A549 (cell line): Measurements from ENCODE around the gene STEAP1. TPM values are rescaled to one million over a fixed set of nuclear protein-coding genes. Genes with fewer than 3 reads are reported as not detected.

Source experiments
- ATAC-seq, 2 experiments: fragments of 200-7000 bp in 1 of 2; fragments of >200 bp in 1 of 2; cut with Nextera tagmentation in 1 of 2; cut with Tn5 transposase in 1 of 2; 3 replicates each; pipeline versions ENCODE4 v1.8.0 to v1.9.1; 2018 to 2020; ENCODE audit warnings: mild to moderate bottlenecking in 1 of 2, moderate library complexity in 1 of 2
- CTCF ChIA-PET: fragments of 300-600 bp; sonication (Branson Sonifier 250); formaldehyde crosslinking; extraction: SDS; loops from one replicate; lab custom pipeline; 2021; ENCODE audit warnings: antibody characterized with exemption, inconsistent platforms; lab: Yijun Ruan, JAX
- POLR2A ChIA-PET: fragments of 350-600 bp; formaldehyde crosslinking; extraction: SDS; loops from one replicate; lab custom pipeline; 2021; ENCODE audit warnings: antibody characterized with exemption, inconsistent platforms; lab: Yijun Ruan, JAX
- DNase-seq, 2 experiments: peaks; one replicate each; pipeline versions ENCODE4 v3.0.0 to v3.0.0-alpha.2; 2011 to 2016; ENCODE audit warnings: low read depth in 1 of 2, low spot score in 1 of 2
- FAIRE-seq: peaks from 2 replicates; lab custom pipeline; 2011; peaks lifted over from hg19 to GRCh38; lab: Jason Lieb, UNC
- H3K27ac ChIP-seq, 2 experiments: fragments of >200 bp; sonication (Bioruptor Twin); formaldehyde crosslinking; 3 replicates each; pipeline ENCODE4 v1.5.1; 2016 to 2017
- H3K4me1 ChIP-seq: fragments of >200 bp; sonication (Bioruptor Twin); formaldehyde crosslinking; 3 replicates; pipeline ENCODE4 v1.6.1; 2016
- H3K4me2 ChIP-seq: fragments of >200 bp; sonication (Bioruptor Twin); formaldehyde crosslinking; 3 replicates; pipeline ENCODE4 v1.6.1; 2016
- H3K4me3 ChIP-seq: fragments of >200 bp; sonication (Bioruptor Twin); formaldehyde crosslinking; 3 replicates; pipeline ENCODE4 v1.5.1; 2016
- H3K9me3 ChIP-seq: fragments of >200 bp; sonication (Bioruptor Twin); formaldehyde crosslinking; 3 replicates; pipeline ENCODE4 v1.6.1; 2016
- ATOH8 ChIP-seq: fragments of 250-450 bp; sonication (Bioruptor Pico); IDR thresholded peaks from 2 replicates; pipeline ENCODE4 v1.5.0; 2020; ENCODE audit warnings: low read depth, mild to moderate bottlenecking, moderate library complexity
- CBX2 ChIP-seq: fragments of 200-600 bp; sonication (generic); IDR thresholded peaks from 2 replicates; pipeline ENCODE4 v1.6.1; 2016; ENCODE audit warnings: low read depth, mild to moderate bottlenecking, borderline replicate concordance
- CBX8 ChIP-seq: fragments of 200-600 bp; sonication (generic); IDR thresholded peaks from 2 replicates; pipeline ENCODE4 v1.6.1; 2016
- CEBPB ChIP-seq, 2 experiments: fragments of >200 bp in 1 of 2; sonication (Bioruptor Twin) in 1 of 2; formaldehyde crosslinking in 1 of 2; IDR thresholded peaks; 2 replicates each; pipeline ENCODE4 v1.6.1; 2012 to 2016
- CHD2 ChIP-seq: fragments of 150-350 bp; IDR thresholded peaks from 2 replicates; pipeline ENCODE4 v1.6.1; 2014; ENCODE audit warnings: low read length; ENCODE audit not compliant: partially characterized antibody
- CHD4 ChIP-seq: fragments of 200-600 bp; sonication (generic); IDR thresholded peaks from 2 replicates; pipeline ENCODE4 v1.6.1; 2016; ENCODE audit warnings: antibody characterized with exemption, mild to moderate bottlenecking, borderline replicate concordance
- EHF ChIP-seq: fragments of 250-450 bp; sonication (Bioruptor Pico); IDR thresholded peaks from 2 replicates; pipeline ENCODE4 v1.5.0; 2020; ENCODE audit warnings: mild to moderate bottlenecking
- EHMT2 ChIP-seq: fragments of 200-600 bp; sonication (generic); IDR thresholded peaks from 2 replicates; pipeline ENCODE4 v1.6.1; 2016; ENCODE audit warnings: antibody characterized with exemption, low read depth, mild to moderate bottlenecking, moderate library complexity
- EP300 ChIP-seq, 2 experiments: fragments of >200 bp; sonication (Bioruptor Twin); formaldehyde crosslinking; IDR thresholded peaks; 2 replicates in 1 of 2; 3 replicates in 1 of 2; pipeline ENCODE4 v1.6.1; 2016 to 2017
- ESRRA ChIP-seq: fragments of 150-350 bp; IDR thresholded peaks from 2 replicates; pipeline ENCODE4 v1.6.1; 2014; ENCODE audit warnings: mild to moderate bottlenecking, low read length, borderline replicate concordance
- FOSB ChIP-seq: fragments of 250-450 bp; sonication (Bioruptor Pico); IDR thresholded peaks from 2 replicates; pipeline ENCODE4 v1.5.0; 2020; ENCODE audit warnings: mild to moderate bottlenecking, moderate library complexity
- FOXS1 ChIP-seq: fragments of 250-450 bp; sonication (Bioruptor Pico); IDR thresholded peaks from 2 replicates; pipeline ENCODE4 v1.5.0; 2020; ENCODE audit warnings: mild to moderate bottlenecking, moderate library complexity
- HDAC2 ChIP-seq: fragments of 200-600 bp; sonication (generic); IDR thresholded peaks from 2 replicates; pipeline ENCODE4 v1.6.1; 2016
- HOXB13 ChIP-seq: fragments of 250-450 bp; sonication (Bioruptor Pico); IDR thresholded peaks from 2 replicates; pipeline ENCODE4 v1.5.0; 2020; ENCODE audit warnings: low read depth, mild to moderate bottlenecking, moderate library complexity
- HOXB5 ChIP-seq: fragments of 250-450 bp; sonication (Bioruptor Pico); IDR thresholded peaks from 2 replicates; pipeline ENCODE4 v1.5.0; 2020; ENCODE audit warnings: mild to moderate bottlenecking, moderate library complexity
- JUN ChIP-seq, 2 experiments: fragments of >200 bp; sonication (Bioruptor Twin); formaldehyde crosslinking; IDR thresholded peaks; 2 replicates in 1 of 2; 3 replicates in 1 of 2; pipeline ENCODE4 v1.6.1; 2016 to 2017
- KDM5A ChIP-seq: fragments of 200-600 bp; sonication (generic); IDR thresholded peaks from 2 replicates; pipeline ENCODE4 v1.6.1; 2016; ENCODE audit warnings: antibody characterized with exemption, mild to moderate bottlenecking
- MAFK ChIP-seq: fragments of 450-650 bp; IDR thresholded peaks from 2 replicates; pipeline ENCODE4 v1.6.1; 2014; ENCODE audit not compliant: partially characterized antibody
- MAZ ChIP-seq: fragments of 150-350 bp; IDR thresholded peaks from 2 replicates; pipeline ENCODE4 v1.6.1; 2014; ENCODE audit warnings: antibody characterized with exemption, low read depth, low read length, borderline replicate concordance
- NPAS2 ChIP-seq: fragments of 250-450 bp; sonication (Bioruptor Pico); IDR thresholded peaks from 2 replicates; pipeline ENCODE4 v1.8.0; 2022; ENCODE audit warnings: mild to moderate bottlenecking, moderate library complexity, borderline replicate concordance
- POLR2A ChIP-seq: IDR thresholded peaks from 2 replicates; pipeline ENCODE4 v1.6.1; 2012; ENCODE audit warnings: mild to moderate bottlenecking, low read length
- RAD21 ChIP-seq, 2 experiments: fragments of >200 bp in 1 of 2; sonication (Bioruptor Twin) in 1 of 2; formaldehyde crosslinking in 1 of 2; IDR thresholded peaks in 1 of 2; conservative IDR thresholded peaks in 1 of 2; 2 replicates in 1 of 2; 3 replicates in 1 of 2; pipeline ENCODE4 v1.6.1; 2012 to 2018; ENCODE audit warnings: inconsistent platforms in 1 of 2
- RCOR1 ChIP-seq: fragments of 150-350 bp; IDR thresholded peaks from 2 replicates; pipeline ENCODE4 v1.6.1; 2014; ENCODE audit warnings: antibody characterized with exemption, low read length, low read depth
- RFX5 ChIP-seq: fragments of 450-650 bp; IDR thresholded peaks from 2 replicates; pipeline ENCODE4 v1.7.1; 2014; ENCODE audit warnings: antibody characterized with exemption, mild to moderate bottlenecking, moderate library complexity
- RNF2 ChIP-seq: fragments of 200-600 bp; sonication (generic); IDR thresholded peaks from 2 replicates; pipeline ENCODE4 v1.6.1; 2016; ENCODE audit warnings: low read depth, mild to moderate bottlenecking, antibody characterized with exemption, moderate library complexity, borderline replicate concordance
- TFCP2L1 ChIP-seq: fragments of 250-450 bp; sonication (Bioruptor Pico); IDR thresholded peaks from 2 replicates; pipeline ENCODE4 v1.5.0; 2021; ENCODE audit warnings: mild to moderate bottlenecking
- USF2 ChIP-seq: fragments of 450-650 bp; IDR thresholded peaks from 2 replicates; pipeline ENCODE4 v1.6.1; 2014; ENCODE audit warnings: antibody characterized with exemption
- ZFP36 ChIP-seq: fragments of 450-650 bp; IDR thresholded peaks from 2 replicates; pipeline ENCODE4 v1.6.1; 2014; ENCODE audit warnings: borderline replicate concordance; ENCODE audit not compliant: partially characterized antibody
- ZNF302 ChIP-seq: fragments of 250-450 bp; sonication (Bioruptor Pico); IDR thresholded peaks from 2 replicates; pipeline ENCODE4 v1.9.0; 2021; ENCODE audit warnings: inconsistent platforms, mild to moderate bottlenecking, moderate library complexity
- ZSCAN20 ChIP-seq: fragments of 250-450 bp; sonication (Bioruptor Pico); IDR thresholded peaks from 2 replicates; pipeline ENCODE4 v1.8.0; 2022; ENCODE audit warnings: mild to moderate bottlenecking, moderate library complexity
- WGBS: methylation state at CpG from one replicate; pipeline ENCODE4 v1.1.6; 2017; ENCODE audit errors: missing lambda C conversion rate; 5-methylcytosine and 5-hydroxymethylcytosine counted together
- polyA plus RNA-seq, 4 experiments: library from polyadenylated mRNA; depleted of rRNA in 3 of 4; stranded (reverse); fragments of >200 nt; fragmentation: RNase III in 1 of 4; extraction: RNeasy Plus Mini Kit Qiagen cat#74134 plus additional on column Dnase treatment in 1 of 4; gene quantifications; 2 replicates in 3 of 4; 3 replicates in 1 of 4; pipeline ENCODE4 v1.2.3, GENCODE V29; 2011 to 2017
- TF ChIP-seq, protein P1 (sequence below): IDR thresholded peaks from 2 replicates; pipeline ENCODE4 v1.6.1; 2012
- TF ChIP-seq, protein P2 (sequence below): IDR thresholded peaks from 2 replicates; pipeline ENCODE4 v1.6.1; 2012; ENCODE audit warnings: low read depth, borderline replicate concordance

The STEAP1 gene
- polyA plus RNA-seq, 2 of the 4 experiments (the other 2 are of a cell fraction) = 15.7 to 81.3 TPM

- no peak overlapping the region for H3K27ac ChIP-seq
- no peak overlapping the region for H3K4me3 ChIP-seq
- no peaks in the 10 kb centered on the region for H3K9me3 ChIP-seq
- DNase-seq (no peak), FAIRE-seq (peak; percentile 77), ATAC-seq (no peak)
- ChIA-PET POLR2A (no interaction called here), CTCF (interaction anchor here (1.1 to 3.3 kb wide), 6 partner anchors 10 to 89 kb away, joined by 3 to 38 read pairs (median 15); partner anchors contain the start of genes CFAP69 and STEAP1)
- TF ChIP-seq MAFK = no peak
- TF ChIP-seq ZSCAN20 = no peak
- TF ChIP-seq EHMT2 = no peak
- no peak for TF ChIP-seq KDM5A
- TF ChIP-seq RNF2 = no peak
- TF ChIP-seq CHD2 = no peak
- no peak for TF ChIP-seq MAZ
- TF ChIP-seq HOXB13 (CRISPR knock-in tag) = no peak
- no peak for TF ChIP-seq RFX5
- TF ChIP-seq EP300 (IDR thresholded peaks at IDR 0.05) = no peak
- no peak for TF ChIP-seq NPAS2 (CRISPR knock-in tag)
- no peak for TF ChIP-seq RAD21 (conservative IDR thresholded peaks at IDR 0.05 in 1 of 2, IDR thresholded peaks at IDR 0.05 in 1 of 2)
- TF ChIP-seq HDAC2 = no peak
- no peak for TF ChIP-seq FOXS1 (CRISPR knock-in tag)
- TF ChIP-seq CBX2 = no peak
- WGBS = 93% methylated on average over 1 of the region's 1 CpG
- peaks cover 13% of the 10 kb centered on the region; the same call in 1 of the 3 replicates for H3K4me1 ChIP-seq
- no peak overlapping the region for H3K4me2 ChIP-seq
Observed at GRCh38 chr7:90209776-90210175, 55.5 kb downstream of the STEAP1 start.

- ChIA-PET POLR2A (interaction anchor here (1.3 to 2.0 kb wide), 2 partner anchors 16 to 56 kb away, joined by 3 to 20 read pairs; partner anchors contain the start of gene STEAP1), CTCF (interaction anchor here (1.1 to 3.3 kb wide), 9 partner anchors 10 to 217 kb away, joined by 3 to 38 read pairs (median 9); partner anchors contain the start of genes CFAP69 and STEAP1)
- Histone ChIP-seq H3K27ac (peak overlapping the region; percentile 95 to 97; a peak in 4 of 6 replicates), H3K9me3 (no peaks in the 10 kb centered on the region), H3K4me2 (peak overlapping the region; percentile 83), H3K4me1 (peaks cover 13% of the 10 kb centered on the region; the same call in 1 of the 3 replicates), H3K4me3 (no peak overlapping the region)
- 73% methylated on average over 5 of the region's 5 CpGs for WGBS
- FAIRE-seq (peak; percentile 18), DNase-seq (no peak), ATAC-seq (no peak)
- TF ChIP-seq RFX5 = no peak
- TF ChIP-seq CEBPB (IDR thresholded peaks at IDR 0.05) = no peak
- TF ChIP-seq, protein P1, sequence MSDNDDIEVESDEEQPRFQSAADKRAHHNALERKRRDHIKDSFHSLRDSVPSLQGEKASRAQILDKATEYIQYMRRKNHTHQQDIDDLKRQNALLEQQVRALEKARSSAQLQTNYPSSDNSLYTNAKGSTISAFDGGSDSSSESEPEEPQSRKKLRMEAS = no peak
- TF ChIP-seq RNF2 = no peak
- TF ChIP-seq USF2 = no peak
- no peak for TF ChIP-seq HOXB5
- no peak for TF ChIP-seq NPAS2 (CRISPR knock-in tag)
- no peak for TF ChIP-seq EHMT2
- TF ChIP-seq EHF (CRISPR knock-in tag) = no peak
- no peak for TF ChIP-seq JUN (IDR thresholded peaks at IDR 0.05)
- TF ChIP-seq FOSB (CRISPR knock-in tag) = no peak
- no peak for TF ChIP-seq KDM5A
Observed at GRCh38 chr7:90210475-90210874, 56.2 kb downstream of the STEAP1 start.

DNA sequence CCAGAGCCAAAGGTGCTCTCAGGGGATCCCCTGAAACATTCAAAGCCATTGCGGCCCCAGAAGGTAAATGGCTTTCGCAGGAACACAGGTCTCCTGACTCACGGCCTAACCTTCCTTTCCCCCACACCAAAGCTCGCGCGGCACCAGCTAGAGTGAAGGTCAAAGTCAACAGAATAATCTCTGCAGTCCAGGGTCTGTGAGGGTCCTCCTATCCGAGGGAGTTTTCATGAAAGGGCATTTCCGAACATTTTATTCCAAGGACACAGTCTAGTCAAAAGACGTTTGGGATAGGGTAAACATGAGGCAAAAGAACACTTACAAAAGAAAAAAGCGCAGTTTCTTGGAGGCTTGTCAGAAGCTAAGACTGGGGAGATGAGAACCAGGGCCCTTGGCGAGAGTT is 56.7 kb downstream of the STEAP1 start:
- Histone ChIP-seq H3K9me3 (no peaks in the 10 kb centered on the region), H3K4me1 (peaks cover 13% of the 10 kb centered on the region; the same call in 1 of the 3 replicates), H3K4me2 (peak overlapping the region; percentile 83), H3K4me3 (peak overlapping the region; percentile 74), H3K27ac (peak overlapping the region; percentile 95 to 97)
- no peak for FAIRE-seq
- ChIA-PET POLR2A (interaction anchor here (0.6 to 2.0 kb wide), 13 partner anchors 11 to 193 kb away, joined by 3 to 20 read pairs (median 4); partner anchors contain the start of genes CFAP69, CLDN12 and STEAP1), CTCF (interaction anchor here (0.7 to 3.3 kb wide), 27 partner anchors 9 to 217 kb away, joined by 3 to 38 read pairs (median 6); partner anchors contain the start of genes CFAP69 and STEAP1)
- DNase-seq = no peak
- TF ChIP-seq CHD4 (no peak), HDAC2 (no peak), RNF2 (no peak), POLR2A (no peak), CHD2 (no peak), ATOH8 (CRISPR knock-in tag) (no peak), ZFP36 (no peak), EHMT2 (no peak), TFCP2L1 (CRISPR knock-in tag) (no peak), CBX8 (no peak), ZNF302 (CRISPR knock-in tag) (no peak), RCOR1 (no peak), ZSCAN20 (no peak), ESRRA (no peak), KDM5A (no peak), MAFK (no peak), HOXB5 (no peak)
- TF ChIP-seq, protein P1 = no peak
- TF ChIP-seq, protein P2, sequence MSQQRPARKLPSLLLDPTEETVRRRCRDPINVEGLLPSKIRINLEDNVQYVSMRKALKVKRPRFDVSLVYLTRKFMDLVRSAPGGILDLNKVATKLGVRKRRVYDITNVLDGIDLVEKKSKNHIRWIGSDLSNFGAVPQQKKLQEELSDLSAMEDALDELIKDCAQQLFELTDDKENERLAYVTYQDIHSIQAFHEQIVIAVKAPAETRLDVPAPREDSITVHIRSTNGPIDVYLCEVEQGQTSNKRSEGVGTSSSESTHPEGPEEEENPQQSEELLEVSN = no peak
- peak; percentile 17 to 21; a peak in 4 of 6 replicates for ATAC-seq
- WGBS = 13% methylated on average over 11 of the region's 11 CpGs
